GM12878 (cell line): ENCODE results near the gene KCNK1. TPM values are rescaled to one million over a fixed set of nuclear protein-coding genes. Genes with fewer than 3 reads are reported as not detected.

Experiments used
- BACH1 ChIP-seq: fragments of 450-650 bp; IDR thresholded peaks from 2 replicates; pipeline ENCODE4 v1.6.1; 2017; ENCODE audit warnings: mild to moderate bottlenecking, borderline replicate concordance
- BMI1 ChIP-seq: fragments of 450-650 bp; IDR thresholded peaks from 2 replicates; pipeline ENCODE4 v1.6.1; 2016; ENCODE audit warnings: mild to moderate bottlenecking, moderate library complexity, borderline replicate concordance
- BRCA1 ChIP-seq: IDR thresholded peaks from 2 replicates; pipeline ENCODE4 v1.6.1; 2011; ENCODE audit warnings: low read depth, low read length, improper control_type of control experiment
- ESRRA ChIP-seq: IDR thresholded peaks from 2 replicates; pipeline ENCODE4 v1.6.1; 2012; ENCODE audit warnings: mild to moderate bottlenecking, low read length, improper control_type of control experiment
- HDGF ChIP-seq: fragments of 450-650 bp; IDR thresholded peaks from 2 replicates; pipeline ENCODE4 v1.6.1; 2016; ENCODE audit warnings: antibody characterized with exemption
- JUNB ChIP-seq: IDR thresholded peaks from 2 replicates; pipeline ENCODE4 v1.6.1; 2016; ENCODE audit warnings: antibody characterized with exemption, mild to moderate bottlenecking
- MTA2 ChIP-seq: fragments of 450-650 bp; IDR thresholded peaks from 2 replicates; pipeline ENCODE4 v1.6.1; 2016; ENCODE audit warnings: low read depth, mild to moderate bottlenecking, moderate library complexity
- MYC ChIP-seq: IDR thresholded peaks from 2 replicates; pipeline ENCODE4 v1.6.1; 2011; ENCODE audit warnings: mild to moderate bottlenecking, low read length, moderate library complexity, inconsistent platforms; ENCODE audit not compliant: insufficient read depth, insufficient replicate concordance, insufficient read length, severe bottlenecking
- NBN ChIP-seq: fragments of 450-650 bp; IDR thresholded peaks from 2 replicates; pipeline ENCODE4 v1.6.1; 2016
- NR2C1 ChIP-seq: fragments of 450-650 bp; IDR thresholded peaks from 2 replicates; pipeline ENCODE4 v1.6.1; 2017; ENCODE audit warnings: antibody characterized with exemption, mild to moderate bottlenecking, moderate library complexity
- NRF1 ChIP-seq: conservative IDR thresholded peaks from 2 replicates; pipeline ENCODE4 v1.6.1; 2011; ENCODE audit warnings: mild to moderate bottlenecking, low read depth, low read length, improper control_type of control experiment
- PML ChIP-seq: IDR thresholded peaks from 2 replicates; pipeline ENCODE4 v1.6.1; 2012; ENCODE audit warnings: low read length, inconsistent platforms
- SMARCA5 ChIP-seq: fragments of 450-650 bp; IDR thresholded peaks from 2 replicates; pipeline ENCODE4 v1.6.1; 2017; ENCODE audit warnings: mild to moderate bottlenecking
- TCF7 ChIP-seq: IDR thresholded peaks from 2 replicates; pipeline ENCODE4 v1.6.1; 2014; ENCODE audit warnings: antibody characterized with exemption, borderline replicate concordance
- ZNF217 ChIP-seq: fragments of 450-650 bp; IDR thresholded peaks from 2 replicates; pipeline ENCODE4 v1.6.1; 2017; ENCODE audit warnings: antibody characterized with exemption, mild to moderate bottlenecking
- ZZZ3 ChIP-seq: IDR thresholded peaks from 2 replicates; pipeline ENCODE4 v1.6.1; 2011; ENCODE audit warnings: low read depth; ENCODE audit not compliant: control insufficient read depth, insufficient read length
- polyA plus RNA-seq, 11 experiments: library from polyadenylated mRNA; depleted of rRNA in 4 of 11; unstranded in 6 of 11; stranded (reverse) in 5 of 11; fragments of >200 nt; fragmentation: Nextera tagmentation in 4 of 11; fragmentation: Illumina TruSeq in 1 of 11; extraction: Ambion mirVana in 4 of 11; extraction: Trizol in 1 of 11; gene quantifications; 1 replicate in 1 of 11; 2 replicates in 10 of 11; pipeline versions ENCODE4 v1.2.1 to v1.2.3, GENCODE V29; 2011 to 2016; ENCODE audit warnings: inconsistent platforms in 2 of 11, missing spikeins in 2 of 11, low read depth in 1 of 11
- total RNA-seq, 4 experiments: library from RNA; depleted of rRNA in 3 of 4; stranded (reverse); fragments of >200 nt in 3 of 4; fragmentation: Illumina TruSeq in 1 of 4; extraction: Trizol in 1 of 4; gene quantifications; 2 replicates each; pipeline versions ENCODE4 v1.2.1 to v1.2.3, GENCODE V29; 2013 to 2021
- TF ChIP-seq, protein P1 (sequence below): IDR thresholded peaks from 2 replicates; pipeline ENCODE4 v1.6.1; 2012; ENCODE audit warnings: mild to moderate bottlenecking, low read depth, low read length
- TF ChIP-seq, protein P2 (sequence below): IDR thresholded peaks from 2 replicates; pipeline ENCODE4 v1.6.1; 2011; ENCODE audit warnings: mild to moderate bottlenecking, low read depth, low read length, moderate library complexity; ENCODE audit not compliant: insufficient replicate concordance
- TF ChIP-seq, protein P3 (sequence below): IDR thresholded peaks from 2 replicates; pipeline ENCODE4 v1.6.1; 2011; ENCODE audit warnings: borderline replicate concordance, low read depth, mild to moderate bottlenecking, moderate library complexity, low read length; ENCODE audit not compliant: insufficient read depth, poor library complexity, severe bottlenecking

Gene KCNK1
- total and polyA plus RNA-seq, 10 of the 15 experiments (the other 5 are each of a cell fraction or from before 2014, with no cell fraction given): 9.4 to 27.6 (median 15.1) TPM

DNA sequence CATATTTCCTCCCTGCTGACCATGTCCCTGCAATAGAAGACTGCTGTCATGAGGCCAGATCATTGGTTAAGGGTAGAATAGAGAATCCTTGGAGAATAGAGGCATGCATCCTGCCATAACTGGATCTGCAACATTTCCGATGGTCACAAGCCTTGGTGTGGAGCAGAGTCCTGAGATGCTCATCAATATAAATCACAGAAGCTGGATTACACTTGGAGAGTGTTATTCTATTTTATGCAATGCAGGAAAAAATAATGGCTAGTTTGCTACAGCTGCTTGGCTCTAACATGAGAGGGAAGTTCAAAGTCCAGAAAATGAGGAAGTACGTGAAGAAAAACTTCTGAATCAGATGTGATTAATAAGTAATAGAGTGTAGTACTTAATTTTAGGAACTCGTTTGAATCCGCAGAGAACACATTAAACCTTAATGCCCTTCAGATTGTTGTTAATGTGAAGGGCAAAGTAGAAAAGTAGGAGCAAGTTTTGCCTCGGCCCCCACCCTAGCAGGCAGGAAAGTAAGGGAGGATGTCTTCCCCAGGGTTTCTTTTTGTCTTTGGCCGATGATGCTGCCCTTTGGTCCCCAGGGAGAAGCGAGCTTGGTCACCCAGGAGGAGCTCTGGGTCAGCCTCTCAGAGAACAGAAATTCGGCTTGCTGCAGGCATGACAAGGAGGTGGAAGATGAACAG lies 59.5 kb downstream of the KCNK1 start (continued):
- TF ChIP-seq, protein P1, sequence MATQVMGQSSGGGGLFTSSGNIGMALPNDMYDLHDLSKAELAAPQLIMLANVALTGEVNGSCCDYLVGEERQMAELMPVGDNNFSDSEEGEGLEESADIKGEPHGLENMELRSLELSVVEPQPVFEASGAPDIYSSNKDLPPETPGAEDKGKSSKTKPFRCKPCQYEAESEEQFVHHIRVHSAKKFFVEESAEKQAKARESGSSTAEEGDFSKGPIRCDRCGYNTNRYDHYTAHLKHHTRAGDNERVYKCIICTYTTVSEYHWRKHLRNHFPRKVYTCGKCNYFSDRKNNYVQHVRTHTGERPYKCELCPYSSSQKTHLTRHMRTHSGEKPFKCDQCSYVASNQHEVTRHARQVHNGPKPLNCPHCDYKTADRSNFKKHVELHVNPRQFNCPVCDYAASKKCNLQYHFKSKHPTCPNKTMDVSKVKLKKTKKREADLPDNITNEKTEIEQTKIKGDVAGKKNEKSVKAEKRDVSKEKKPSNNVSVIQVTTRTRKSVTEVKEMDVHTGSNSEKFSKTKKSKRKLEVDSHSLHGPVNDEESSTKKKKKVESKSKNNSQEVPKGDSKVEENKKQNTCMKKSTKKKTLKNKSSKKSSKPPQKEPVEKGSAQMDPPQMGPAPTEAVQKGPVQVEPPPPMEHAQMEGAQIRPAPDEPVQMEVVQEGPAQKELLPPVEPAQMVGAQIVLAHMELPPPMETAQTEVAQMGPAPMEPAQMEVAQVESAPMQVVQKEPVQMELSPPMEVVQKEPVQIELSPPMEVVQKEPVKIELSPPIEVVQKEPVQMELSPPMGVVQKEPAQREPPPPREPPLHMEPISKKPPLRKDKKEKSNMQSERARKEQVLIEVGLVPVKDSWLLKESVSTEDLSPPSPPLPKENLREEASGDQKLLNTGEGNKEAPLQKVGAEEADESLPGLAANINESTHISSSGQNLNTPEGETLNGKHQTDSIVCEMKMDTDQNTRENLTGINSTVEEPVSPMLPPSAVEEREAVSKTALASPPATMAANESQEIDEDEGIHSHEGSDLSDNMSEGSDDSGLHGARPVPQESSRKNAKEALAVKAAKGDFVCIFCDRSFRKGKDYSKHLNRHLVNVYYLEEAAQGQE: no peak
- no peak for TF ChIP-seq NRF1
- TF ChIP-seq BRCA1: no peak
- TF ChIP-seq, protein P2, sequence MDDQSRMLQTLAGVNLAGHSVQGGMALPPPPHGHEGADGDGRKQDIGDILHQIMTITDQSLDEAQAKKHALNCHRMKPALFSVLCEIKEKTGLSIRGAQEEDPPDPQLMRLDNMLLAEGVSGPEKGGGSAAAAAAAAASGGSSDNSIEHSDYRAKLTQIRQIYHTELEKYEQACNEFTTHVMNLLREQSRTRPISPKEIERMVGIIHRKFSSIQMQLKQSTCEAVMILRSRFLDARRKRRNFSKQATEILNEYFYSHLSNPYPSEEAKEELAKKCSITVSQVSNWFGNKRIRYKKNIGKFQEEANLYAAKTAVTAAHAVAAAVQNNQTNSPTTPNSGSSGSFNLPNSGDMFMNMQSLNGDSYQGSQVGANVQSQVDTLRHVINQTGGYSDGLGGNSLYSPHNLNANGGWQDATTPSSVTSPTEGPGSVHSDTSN: no peak
- 0 out of 2 replicates have a peak, but pooled peaks have one; percentile 17 for TF ChIP-seq NR2C1
- no peak for TF ChIP-seq JUNB
- no peak for TF ChIP-seq HDGF
- TF ChIP-seq BMI1: no peak
- no peak for TF ChIP-seq TCF7
- TF ChIP-seq BACH1: peak; percentile 7; the same call in 1 of the 2 replicates
- peak; percentile 84 for TF ChIP-seq MTA2
- TF ChIP-seq NBN: peak; percentile 72
- TF ChIP-seq ZZZ3: no peak
- no peak for TF ChIP-seq SMARCA5
- TF ChIP-seq ZNF217: no peak
- no peak for TF ChIP-seq PML
- no peak for TF ChIP-seq ESRRA
- TF ChIP-seq, protein P3, sequence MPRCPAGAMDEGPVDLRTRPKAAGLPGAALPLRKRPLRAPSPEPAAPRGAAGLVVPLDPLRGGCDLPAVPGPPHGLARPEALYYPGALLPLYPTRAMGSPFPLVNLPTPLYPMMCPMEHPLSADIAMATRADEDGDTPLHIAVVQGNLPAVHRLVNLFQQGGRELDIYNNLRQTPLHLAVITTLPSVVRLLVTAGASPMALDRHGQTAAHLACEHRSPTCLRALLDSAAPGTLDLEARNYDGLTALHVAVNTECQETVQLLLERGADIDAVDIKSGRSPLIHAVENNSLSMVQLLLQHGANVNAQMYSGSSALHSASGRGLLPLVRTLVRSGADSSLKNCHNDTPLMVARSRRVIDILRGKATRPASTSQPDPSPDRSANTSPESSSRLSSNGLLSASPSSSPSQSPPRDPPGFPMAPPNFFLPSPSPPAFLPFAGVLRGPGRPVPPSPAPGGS: no peak
- no peak for TF ChIP-seq MYC
- TF ChIP-seq, all 136 proteins: peak for 18
